HG03095 (cell line): ENCODE data around the gene BARX1.
"Not testable (repeated sequence)": the region's sequence is repeated elsewhere in the genome, so short reads cannot be mapped to it uniquely, and the experiment has no call there.

Experiments
- ATAC-seq: cut with Tn5 transposase; IDR thresholded peaks from one replicate; pipeline ENCODE4 v1.9.1; 2021; ENCODE audit warnings: moderate library complexity; ENCODE audit not compliant: unreplicated experiment

BARX1 gene, protein sequence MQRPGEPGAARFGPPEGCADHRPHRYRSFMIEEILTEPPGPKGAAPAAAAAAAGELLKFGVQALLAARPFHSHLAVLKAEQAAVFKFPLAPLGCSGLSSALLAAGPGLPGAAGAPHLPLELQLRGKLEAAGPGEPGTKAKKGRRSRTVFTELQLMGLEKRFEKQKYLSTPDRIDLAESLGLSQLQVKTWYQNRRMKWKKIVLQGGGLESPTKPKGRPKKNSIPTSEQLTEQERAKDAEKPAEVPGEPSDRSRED

DNA sequence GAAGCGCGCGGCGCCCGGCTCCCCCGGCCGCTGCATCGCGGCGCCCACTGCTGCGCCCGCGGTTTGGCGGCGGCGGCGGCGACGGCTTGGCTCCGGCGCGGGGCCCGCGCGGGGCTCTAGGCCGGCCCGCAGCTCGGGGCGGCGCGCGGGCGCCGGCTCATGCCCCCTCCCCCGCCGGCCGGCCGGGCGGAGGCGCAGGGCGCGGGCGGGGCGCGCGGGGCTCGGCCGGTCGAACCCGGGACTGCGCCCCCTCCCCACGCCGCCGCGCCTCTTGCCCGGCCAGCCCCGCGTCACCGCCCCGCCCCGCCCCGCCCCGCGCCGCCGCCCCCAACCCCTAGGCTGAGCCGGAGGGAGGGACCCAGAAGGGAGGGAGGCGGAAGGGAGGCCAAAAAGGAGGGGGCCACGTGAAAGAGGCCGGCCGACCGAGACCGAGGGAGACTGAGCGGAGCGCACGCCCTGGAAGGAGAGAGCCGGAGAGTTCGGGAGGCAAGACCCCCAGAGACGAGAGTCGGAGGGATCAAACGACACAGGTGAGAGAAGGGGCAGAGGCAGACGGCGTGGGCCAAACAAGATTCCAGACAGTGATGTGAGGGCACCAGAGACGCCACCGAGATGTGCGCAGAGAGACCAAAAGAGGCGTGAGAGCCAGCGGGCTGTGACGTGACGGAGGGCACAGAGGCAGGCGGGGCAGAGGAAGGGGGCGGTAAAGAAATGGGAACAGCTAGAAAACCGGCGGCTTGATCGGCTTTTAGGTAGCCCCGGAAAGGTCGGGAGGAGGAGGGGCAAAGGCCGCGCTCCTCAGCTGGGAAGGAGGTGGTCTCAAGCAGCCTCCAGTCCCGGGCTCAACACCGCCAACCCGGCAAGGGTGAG is at the start of gene BARX1:
BARX1 (minus strand) TSS at position 245 of the 870 bp plus-strand sequence; CDS start at position 36, 209 bp downstream.
- ATAC-seq, result no peak

DNA sequence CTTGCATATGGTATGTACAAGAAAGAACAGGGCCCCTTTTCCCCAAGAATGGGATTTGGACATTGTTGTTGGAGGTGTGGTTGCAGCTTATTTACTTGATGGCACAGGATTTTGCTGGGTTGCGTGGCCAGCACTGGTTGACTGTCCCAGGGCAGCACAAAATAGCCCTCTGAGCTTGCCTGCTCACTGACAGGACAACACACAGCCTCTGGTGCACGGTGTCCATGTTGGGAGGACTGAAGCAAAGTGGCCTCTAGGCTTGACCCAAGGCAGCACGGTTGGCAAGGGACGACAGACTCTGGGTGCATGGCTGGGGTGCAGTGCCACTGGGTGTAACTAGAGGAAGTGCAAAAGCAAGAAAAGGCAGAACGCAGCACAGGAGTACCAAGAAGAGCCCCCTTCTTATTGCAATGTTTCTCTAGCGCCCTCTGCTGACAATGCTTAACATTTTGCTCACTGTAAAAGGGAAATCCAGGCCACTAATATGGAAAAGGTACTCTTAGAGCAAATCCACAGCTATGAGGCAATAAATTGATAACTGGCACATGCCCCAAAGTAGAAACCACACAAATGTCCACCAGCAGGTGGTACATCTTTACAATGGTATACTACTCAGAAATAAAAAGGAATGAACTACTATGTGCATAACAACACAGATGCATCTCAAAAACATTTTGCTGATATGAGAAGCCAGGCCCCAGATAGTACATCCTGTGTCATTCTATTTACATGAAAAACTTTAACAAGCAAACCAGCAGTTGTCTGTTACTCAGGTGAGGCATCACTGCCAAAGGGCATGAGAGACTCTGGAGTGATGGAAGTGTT is 47.4 kb upstream of the BARX1 start:
- ATAC-seq, result no peak

DNA sequence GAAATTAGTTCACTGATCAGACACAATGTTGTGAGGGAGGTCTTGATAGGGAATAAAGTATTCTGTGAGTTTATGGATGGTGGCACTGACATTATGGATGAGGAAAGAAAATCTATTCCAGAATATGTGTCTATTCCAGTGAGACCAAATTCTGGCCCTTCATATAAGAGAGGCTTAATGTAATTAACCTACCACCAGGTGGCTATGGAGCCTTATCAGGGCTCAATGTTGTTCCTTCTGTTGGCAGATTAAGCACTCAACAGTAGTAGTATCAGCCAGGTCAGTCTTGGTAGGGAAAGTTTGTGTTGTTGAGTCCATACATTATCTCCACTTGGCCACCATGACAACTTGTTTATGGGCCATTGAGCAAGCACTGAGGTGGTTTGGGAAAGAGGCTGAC is 41.7 kb upstream of the BARX1 start:
- no peak for ATAC-seq

DNA sequence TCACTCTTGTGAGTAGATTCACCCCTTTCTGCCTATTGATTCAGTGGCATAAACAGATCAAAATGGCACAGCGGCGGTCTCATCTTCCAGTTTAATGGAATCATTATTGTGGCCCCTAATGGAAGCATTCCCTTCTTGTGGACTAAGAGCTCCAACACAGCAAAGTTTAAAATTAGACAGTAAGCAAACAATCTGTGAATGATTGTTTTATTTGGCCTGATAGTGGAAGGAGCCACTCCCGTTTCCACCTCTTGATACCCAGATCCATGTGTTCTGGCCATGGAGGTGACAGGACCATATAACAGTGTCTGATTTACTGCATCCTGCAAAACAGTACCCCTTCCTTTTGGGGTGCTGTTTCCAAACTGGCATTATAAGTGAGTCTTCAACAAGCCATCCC is 41.2 kb upstream of the BARX1 start:
- ATAC-seq, result no peak

DNA sequence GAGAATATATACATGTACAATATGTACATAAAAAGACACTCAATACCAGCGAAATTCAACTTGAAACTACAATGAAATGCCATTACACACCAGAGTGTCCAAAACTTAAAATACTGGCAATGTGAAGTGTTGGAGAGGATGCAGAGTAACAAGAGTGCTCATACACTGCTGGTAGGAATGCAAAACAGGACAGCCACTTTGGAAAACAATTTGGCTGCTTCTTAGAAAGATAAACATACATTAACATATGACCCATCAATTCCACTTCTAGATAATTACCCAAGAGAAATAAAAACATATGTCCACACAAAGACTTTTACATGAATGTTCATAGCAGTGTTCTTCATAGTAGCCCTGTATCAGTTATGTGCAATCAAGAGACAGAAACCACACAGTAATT is 39.4 kb upstream of the BARX1 start:
- ATAC-seq, result no peak

DNA sequence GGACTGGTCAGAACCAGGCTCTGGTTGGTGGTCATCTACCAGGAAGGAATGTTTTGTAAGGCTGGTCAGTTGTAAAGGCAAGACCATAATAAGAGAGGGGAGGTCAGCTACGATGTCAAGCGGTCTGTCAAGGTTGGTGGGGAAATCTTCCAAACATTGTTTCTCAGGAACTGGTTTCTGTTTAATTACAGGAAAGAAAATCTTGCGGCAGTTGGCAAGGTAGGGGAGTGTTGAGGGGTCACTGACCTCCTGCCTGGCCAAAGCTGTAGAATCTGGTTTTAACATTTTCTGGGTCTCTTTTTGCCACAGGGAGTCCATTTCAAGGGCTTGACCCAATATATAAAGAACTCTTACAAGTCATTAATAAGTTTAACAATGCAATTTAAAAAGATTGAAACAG is 39.0 kb upstream of the BARX1 start:
- ATAC-seq, result no peak

DNA sequence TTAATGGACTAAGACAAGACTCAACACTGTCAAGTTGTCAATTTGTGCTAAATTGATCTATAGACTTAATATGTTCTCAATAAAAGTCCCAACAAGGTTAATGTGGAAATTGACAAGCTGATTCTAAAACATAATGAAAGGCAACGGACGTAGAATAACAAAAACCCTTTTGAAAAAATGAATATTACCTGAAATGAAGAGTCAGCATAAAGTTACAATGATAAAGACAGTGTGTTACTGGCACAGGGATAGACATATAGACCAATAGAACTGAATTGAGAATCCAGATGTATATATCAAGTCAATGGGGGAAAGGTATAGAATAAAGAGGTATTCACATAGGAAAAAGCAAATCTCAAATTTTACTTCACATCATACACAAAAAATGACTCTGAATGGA is 37.7 kb upstream of the BARX1 start:
- ATAC-seq, result no peak

DNA sequence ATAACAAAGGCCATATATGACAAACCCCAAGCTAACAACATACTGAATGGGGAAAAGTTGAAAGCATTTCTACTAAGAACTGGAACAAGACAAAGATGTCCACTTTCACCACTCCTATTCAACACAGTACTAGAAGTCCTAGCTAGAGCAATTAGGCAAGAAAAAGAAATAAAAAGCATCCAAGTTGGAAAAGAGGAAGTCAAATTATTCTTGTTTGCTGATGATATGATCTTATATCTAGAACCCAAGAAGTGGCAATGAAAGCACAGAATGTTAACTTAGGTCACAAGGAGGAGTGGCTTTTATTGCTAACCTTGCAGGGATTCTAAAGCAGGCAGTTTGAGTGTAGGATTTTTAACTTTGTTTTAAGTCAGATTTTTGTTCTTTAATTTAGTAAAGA is 35.3 kb upstream of the BARX1 start:
- ATAC-seq, result no peak

DNA sequence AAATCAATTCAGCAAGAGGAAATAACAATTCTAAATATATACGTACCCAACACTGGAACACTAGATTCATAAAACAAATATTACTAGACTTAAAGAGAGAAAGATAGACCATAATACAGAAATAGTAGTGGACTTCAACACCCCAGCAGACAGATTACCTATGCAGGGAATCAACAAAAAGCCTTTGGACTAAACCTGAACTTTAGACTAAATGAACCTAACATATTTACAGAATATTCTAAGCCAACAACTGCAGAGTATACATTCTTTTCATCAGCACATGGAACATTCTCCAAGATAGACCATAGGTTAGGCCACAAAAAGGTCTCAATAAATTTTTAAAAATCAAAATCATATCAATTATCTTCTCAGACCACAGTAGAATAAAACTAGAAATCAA is 32.9 kb upstream of the BARX1 start:
- ATAC-seq, result no peak

DNA sequence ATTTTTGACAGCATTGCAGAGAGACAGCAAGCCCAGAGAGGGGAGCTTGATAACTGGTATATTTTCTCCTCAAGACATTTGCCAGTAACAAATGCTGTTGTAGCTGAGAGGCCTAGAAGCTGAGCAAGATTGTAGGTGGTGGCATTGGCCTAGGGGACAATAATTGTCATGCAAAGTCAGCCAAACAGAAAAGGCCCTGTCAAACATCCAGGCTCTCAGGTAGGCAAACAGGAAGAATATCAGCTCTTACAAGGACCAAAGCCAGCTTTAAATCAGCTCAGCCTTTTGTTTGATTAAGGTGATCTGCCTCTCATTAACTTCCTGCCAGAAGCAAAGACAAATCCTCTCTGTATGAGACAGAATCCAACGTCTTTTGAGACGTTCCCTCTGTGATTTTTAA is 29.7 kb upstream of the BARX1 start:
- ATAC-seq, result no peak

DNA sequence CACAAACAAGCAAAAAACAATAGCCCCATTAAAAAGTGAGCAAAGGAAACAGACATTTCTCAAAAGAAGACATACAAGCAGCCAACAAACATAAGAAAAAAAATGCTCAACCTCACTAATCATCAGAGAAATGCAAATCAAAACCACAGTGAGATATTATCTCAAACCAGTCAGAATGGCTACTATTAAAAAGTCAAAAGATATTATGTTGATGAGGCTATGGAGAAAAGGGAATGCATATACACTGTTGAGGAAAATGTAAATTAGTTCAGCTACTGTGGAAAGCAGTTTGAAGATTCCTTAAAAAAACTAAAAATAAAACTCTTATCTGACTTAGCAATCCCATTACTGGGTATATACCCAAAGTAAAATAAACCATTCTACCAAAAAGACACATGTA is 28.7 kb upstream of the BARX1 start:
- ATAC-seq, result no peak

DNA sequence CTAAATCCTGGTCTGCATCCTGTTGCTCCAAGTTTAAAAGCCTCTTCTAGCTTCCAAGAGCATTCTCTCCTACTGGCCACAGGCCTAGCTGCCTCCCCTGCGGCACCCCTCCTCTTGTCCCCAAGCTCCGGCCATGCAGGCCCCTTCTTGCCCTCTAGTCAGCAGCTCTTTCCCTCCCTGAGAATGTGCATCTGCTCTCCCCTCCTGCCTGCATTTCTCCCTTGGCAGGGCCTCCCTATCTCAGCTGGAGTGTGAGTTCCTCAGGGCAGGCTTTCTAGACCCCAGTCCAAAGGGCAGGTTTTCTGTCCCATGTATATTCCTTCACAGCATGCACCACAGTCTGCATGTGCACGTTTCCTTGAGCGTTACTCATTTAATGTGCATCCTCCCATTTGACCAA is 24.6 kb upstream of the BARX1 start:
- ATAC-seq, result no peak

DNA sequence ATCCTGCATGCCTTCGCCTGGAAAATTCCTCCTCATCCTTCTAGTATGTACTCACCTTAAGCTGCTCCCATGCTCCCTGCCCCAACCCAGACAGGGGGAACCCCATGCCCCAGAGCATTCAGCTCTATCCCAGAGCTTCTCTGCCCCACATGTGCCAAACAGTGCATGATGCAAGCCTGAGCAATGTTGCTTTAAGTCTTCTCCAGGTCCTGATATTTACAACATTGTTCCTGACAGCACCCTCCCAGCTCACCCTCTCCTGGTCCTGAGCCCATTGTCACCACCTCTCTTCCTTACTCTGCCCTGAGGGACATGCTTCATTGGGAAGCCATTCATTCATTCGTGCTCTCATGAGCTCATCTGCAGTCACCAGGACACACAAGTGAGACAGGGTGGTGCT is 23.4 kb upstream of the BARX1 start:
- ATAC-seq, result no peak

DNA sequence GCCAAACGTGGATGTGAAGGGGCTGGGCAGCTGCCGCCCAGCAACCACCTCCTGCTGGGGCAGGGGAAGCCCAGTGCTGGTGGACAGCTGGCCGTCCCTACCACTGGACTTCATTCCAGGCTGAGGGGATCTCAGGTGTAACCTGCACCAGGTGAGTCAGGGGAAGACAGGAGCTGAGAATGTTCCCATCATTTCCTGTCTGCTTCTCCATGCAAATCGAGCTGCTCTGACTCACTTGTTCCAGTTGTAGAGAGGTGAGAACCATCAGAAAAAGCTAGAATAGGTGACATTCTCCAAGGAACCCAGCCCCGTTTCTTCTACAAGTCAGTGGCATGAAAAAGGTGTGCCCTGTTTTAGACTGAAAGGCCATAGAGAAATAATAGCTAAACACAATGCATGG is 21.8 kb upstream of the BARX1 start:
- ATAC-seq, result no peak

DNA sequence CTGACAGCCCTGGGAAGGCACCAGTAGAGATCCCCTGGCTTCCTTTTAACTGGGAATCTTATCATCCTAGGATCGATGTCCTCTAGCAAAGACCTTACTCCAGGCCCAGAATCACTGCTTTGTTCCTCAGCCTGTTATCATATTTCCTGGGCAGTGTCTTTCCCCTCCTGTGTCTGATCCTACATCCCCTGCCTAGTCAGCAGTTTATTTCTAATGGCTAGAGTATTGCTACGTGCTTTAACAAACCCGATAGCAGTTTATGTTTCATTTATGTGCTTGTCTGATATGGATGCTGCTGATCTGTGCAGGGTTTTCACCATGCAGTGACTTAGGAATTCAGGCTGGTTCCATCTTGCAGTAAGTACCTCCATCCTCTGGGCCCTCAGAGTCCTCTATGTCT is 20.9 kb upstream of the BARX1 start:
- ATAC-seq, result no peak

DNA sequence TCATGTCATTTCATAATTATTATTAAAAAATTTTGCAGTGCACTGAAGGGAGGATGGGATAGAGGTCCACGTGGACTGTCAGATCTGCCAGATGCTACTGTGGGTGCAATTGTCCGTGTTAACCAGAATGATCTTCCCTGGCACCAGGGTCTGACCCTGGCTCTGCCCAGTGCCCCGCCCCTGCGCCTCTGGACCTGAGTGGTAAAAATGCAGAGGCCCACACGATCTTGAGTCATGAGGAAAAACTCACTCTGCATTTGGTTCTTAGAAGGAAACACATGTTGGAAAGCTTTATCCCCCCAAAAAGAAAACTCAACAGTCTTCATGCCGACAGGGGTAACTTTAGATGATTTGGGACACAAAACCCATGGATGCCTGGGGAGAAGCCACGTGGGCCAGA is 20.1 kb upstream of the BARX1 start:
- ATAC-seq, result no peak

DNA sequence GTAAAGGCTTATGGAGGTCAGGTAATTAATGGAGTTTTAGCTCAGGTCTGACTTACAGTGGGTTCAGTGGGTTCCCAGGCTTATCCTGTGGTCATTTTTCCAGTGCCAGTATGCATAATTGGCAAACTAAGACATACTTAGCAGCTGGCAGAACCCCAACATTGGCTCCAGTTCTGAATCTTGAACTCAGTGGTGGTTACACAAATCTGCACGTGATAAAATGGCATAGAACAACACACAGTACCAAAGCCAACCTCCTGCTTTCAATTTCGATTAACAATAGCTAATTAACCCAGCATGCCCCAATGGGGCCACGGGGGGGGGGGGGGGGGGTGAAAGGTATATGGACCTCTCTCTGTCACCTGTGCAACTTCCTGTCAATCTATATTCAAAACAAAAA is 19.0 kb upstream of the BARX1 start:
- no peak for ATAC-seq

DNA sequence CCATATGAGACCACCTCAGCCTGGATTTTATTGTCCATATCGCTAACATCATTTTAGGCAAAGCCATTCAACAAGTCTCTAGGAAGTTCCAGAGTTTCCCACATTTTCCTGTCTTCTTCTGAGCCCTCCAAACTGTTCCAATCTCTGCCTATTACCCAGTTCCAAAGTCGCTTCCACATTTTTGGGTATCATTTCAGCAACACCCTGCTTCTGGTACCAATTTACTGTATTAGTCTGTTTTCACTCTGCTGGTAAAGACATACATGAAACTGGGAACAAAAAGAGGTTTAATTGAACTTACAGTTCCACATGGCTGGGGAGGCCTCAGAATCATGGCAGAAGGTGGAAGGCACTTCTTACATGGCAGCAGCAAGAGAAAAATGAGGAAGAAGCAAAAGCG is 17.5 kb upstream of the BARX1 start:
- ATAC-seq, result not testable (repeated sequence)

DNA sequence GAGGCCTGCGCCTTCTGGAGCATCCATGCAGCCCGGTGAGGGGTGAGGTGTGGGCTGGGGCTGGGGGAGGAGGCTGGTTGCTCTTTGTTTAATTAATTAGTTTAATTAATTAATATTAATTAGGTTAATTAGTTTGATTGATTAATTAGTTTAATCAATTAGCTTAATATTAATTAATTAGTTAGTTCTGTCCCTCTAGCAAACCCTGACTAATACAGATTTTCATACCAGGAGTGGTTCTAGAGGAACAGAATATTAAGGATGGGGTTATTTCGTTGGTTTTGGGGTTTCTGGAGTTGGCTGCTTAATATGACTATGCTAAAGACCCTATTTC is 14.1 kb upstream of the BARX1 start:
- no peak for ATAC-seq

DNA sequence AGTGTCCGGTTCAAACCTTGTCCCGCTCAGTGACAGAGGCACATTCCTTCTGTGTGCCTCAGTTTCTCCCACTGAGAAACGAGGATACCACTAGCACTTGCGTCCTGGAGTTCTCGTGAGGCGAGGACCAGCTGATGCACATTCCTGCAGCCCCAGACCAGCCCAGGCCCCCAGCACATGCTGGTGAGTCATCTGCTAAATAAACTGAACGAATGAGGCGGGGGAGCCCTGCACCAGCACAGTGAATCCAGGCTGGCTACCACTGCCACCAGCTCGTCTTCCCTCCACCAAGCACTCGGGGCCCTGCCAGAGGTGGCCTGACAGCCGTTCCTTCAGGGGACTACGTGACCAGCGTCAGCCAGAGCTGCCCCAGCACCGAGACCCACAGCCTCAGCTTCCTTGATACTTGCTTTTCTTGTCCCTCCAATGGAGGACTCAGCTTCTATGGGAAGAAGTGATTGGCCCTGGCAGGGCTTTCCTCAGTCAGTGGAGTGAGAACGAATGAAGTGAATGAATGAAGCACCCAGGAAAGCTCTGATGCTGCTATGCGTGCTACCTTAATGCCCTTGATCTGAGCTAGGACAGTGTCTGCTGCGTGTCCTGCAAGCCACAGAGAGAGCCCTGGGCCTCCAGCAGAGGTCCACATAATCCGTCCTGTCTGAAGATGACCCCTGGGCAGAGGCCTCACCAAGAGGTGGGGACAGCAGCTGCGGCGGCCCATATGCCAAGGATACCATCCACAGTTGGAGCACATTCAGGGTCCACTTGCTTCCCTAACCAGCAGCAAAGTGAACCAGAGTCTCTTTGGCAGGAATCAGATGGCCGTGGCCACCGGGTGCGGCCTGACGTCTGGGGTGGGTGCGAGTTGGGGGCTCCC is 13.5 kb upstream of the BARX1 start:
- ATAC-seq, result no peak
